ENCODE results near the gene ZC3H12C. TPM values are rescaled to one million over a fixed set of nuclear protein-coding genes. Genes with fewer than 3 reads are reported as not detected.

Gene ZC3H12C
- total and polyA plus RNA-seq, 7 donors, result 1.8 to 21.7 (median 16.4) TPM

- H3K36me3 ChIP-seq, result no peaks in the 10 kb centered on the region
- no peak for DNase-seq
- intact Hi-C loops (cut with DNase I), result no loop called here
- no peaks in the 10 kb centered on the region for H3K27me3 ChIP-seq
- TF ChIP-seq POLR2AphosphoS5 (IDR thresholded peaks at IDR 0.05) (no peak), EP300 (IDR thresholded peaks at IDR 0.05) (no peak), POLR2A (IDR thresholded peaks at IDR 0.05) (no peak), CTCF (IDR thresholded peaks at IDR 0.05) (no peak)
- H3K4me1 ChIP-seq, result peaks cover 0 to 32% (median 23%) of the 10 kb centered on the region in 4 donors
- H3K4me3 ChIP-seq, result no peak overlapping the region
- 92 to 94% methylated on average over 4 of the region's 4 CpGs for WGBS, 2 donors
- H3K9me3 ChIP-seq, result no peaks in the 10 kb centered on the region
- H3K27ac ChIP-seq, result no peak overlapping the region
Observed at GRCh38 chr11:110125632-110126031, 32.4 kb downstream of the ZC3H12C start.

- DNase-seq, result no peak
- peaks cover 0 to 19% (median 13%) of the 10 kb centered on the region in 4 donors for H3K4me1 ChIP-seq
- H3K4me3 ChIP-seq, result no peak overlapping the region
- intact Hi-C loops (cut with DNase I), result no loop called here
- no peak overlapping the region for H3K27ac ChIP-seq
- H3K9me3 ChIP-seq, result no peaks in the 10 kb centered on the region
- TF ChIP-seq CTCF (IDR thresholded peaks at IDR 0.05) (no peak), EP300 (IDR thresholded peaks at IDR 0.05) (no peak), POLR2A (IDR thresholded peaks at IDR 0.05) (no peak), POLR2AphosphoS5 (IDR thresholded peaks at IDR 0.05) (no peak)
- H3K27me3 ChIP-seq, result no peaks in the 10 kb centered on the region
- 93 to 94% methylated on average over 4 of the region's 4 CpGs for WGBS, 2 donors
- no peaks in the 10 kb centered on the region for H3K36me3 ChIP-seq
Observed at GRCh38 chr11:110126936-110127335, 33.7 kb downstream of the ZC3H12C start.

GRCh38 chr11:110128161-110128560 lies 35.0 kb downstream of the ZC3H12C start:
- 16 to 43% methylated on average over 2 of the region's 2 CpGs for WGBS, 2 donors
- Histone ChIP-seq H3K4me3 (no peak overlapping the region), H3K36me3 (no peaks in the 10 kb centered on the region), H3K4me1 (peaks cover 0 to 16% (median 11%) of the 10 kb centered on the region in 4 donors), H3K27ac (no peak overlapping the region), H3K9me3 (no peaks in the 10 kb centered on the region), H3K27me3 (no peaks in the 10 kb centered on the region)
- TF ChIP-seq POLR2AphosphoS5 (IDR thresholded peaks at IDR 0.05), result no peak
- no peak for TF ChIP-seq POLR2A (IDR thresholded peaks at IDR 0.05)
- TF ChIP-seq CTCF (IDR thresholded peaks at IDR 0.05), result no peak
- TF ChIP-seq EP300 (IDR thresholded peaks at IDR 0.05), result no peak
- intact Hi-C loops (cut with DNase I), result no loop called here
- DNase-seq, result no peak

- Histone ChIP-seq H3K27ac (no peak overlapping the region), H3K27me3 (no peaks in the 10 kb centered on the region), H3K9me3 (no peaks in the 10 kb centered on the region), H3K4me3 (no peak overlapping the region), H3K36me3 (no peaks in the 10 kb centered on the region), H3K4me1 (peaks cover 0 to 28% (median 17%) of the 10 kb centered on the region in 4 donors)
- 20 to 71% methylated on average over 10 of the region's 10 CpGs for WGBS, 2 donors
- TF ChIP-seq EP300 (IDR thresholded peaks at IDR 0.05) (no peak), POLR2A (IDR thresholded peaks at IDR 0.05) (no peak), POLR2AphosphoS5 (IDR thresholded peaks at IDR 0.05) (no peak), CTCF (IDR thresholded peaks at IDR 0.05) (no peak)
- no peak for DNase-seq
- intact Hi-C loops (cut with DNase I), result no loop called here
Observed at GRCh38 chr11:110130642-110131238, 37.5 kb downstream of the ZC3H12C start.
